Activated CD8-positive, alpha-beta memory T cell treated with anti-CD3 and anti-CD28 coated beads, Interleukin-2, amount 50 U/mL, for 24 hours (primary cell): ENCODE data around the gene ACSL3.
A peak's percentile ranks its signal among the peaks of the same experiment; 100 is the strongest.
"Not testable (repeated sequence)": the region's sequence is repeated elsewhere in the genome, so short reads cannot be mapped to it uniquely, and the experiment has no call there.

Source experiments
- DNase-seq: peaks from one replicate; pipeline ENCODE4 v3.0.0-alpha.2; 2020; ENCODE audit errors: extremely low read depth

The ACSL3 gene

GRCh38 chr2:222860740-222861410 is at the start of gene ACSL3:
Gene ACSL3 (plus strand): TSS chr2:222861036. CDS start chr2:222908773, 47,737 bp downstream.
- DNase-seq = peak; percentile 76

DNA sequence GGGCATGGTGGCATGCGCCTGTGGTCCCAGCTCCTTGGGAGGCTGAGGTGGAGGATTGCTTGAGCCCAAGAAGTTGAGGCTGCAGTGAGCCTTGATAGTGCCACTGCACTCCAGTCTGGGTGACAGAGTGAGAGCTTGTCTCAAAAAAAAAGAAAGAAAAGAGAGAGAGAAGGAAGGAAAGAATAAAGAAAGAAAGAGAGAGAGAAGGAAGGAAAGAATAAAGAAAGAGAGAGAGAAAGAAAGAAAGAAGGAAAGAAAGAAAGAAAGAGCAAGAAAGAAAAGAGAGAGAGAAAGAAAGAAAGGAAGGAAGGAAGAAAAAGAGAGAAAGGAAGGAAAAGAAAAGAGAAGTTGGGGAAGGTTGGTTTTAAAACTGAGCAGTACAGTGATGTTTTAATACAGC is 49.0 kb upstream of the ACSL3 start:
- DNase-seq = no peak

GRCh38 chr2:222813177-222813843 is 47.5 kb upstream of the ACSL3 start:
- no peak for DNase-seq

GRCh38 chr2:222819722-222820333 is 41.0 kb upstream of the ACSL3 start:
- DNase-seq = no peak

- no peak for DNase-seq
These were observed 37.5 kb upstream of the ACSL3 start for GRCh38 chr2:222823183-222823930.

GRCh38 chr2:222825031-222825430 is 35.8 kb upstream of the ACSL3 start:
- no peak for DNase-seq

- no peak for DNase-seq
These were observed 33.4 kb upstream of the ACSL3 start for GRCh38 chr2:222827417-222827816.

DNA sequence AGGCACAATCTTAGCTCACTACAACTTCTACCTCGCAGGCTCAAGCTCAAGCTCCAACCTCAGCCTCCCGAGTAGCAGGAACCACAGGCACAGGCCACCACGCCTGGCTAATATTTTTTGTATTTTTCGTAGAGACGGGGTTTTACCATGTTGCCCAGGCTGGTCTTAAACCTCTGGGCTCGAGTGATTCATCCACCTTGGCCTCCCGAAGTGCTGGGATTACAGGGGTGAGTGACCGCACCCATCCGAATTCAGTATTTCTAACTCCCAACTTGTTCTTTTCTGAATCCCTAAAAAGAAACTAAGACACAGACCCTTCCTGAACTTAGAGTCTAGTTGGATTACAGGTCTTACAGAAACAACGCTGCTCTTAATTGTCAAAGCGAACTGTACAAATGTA is 32.3 kb upstream of the ACSL3 start:
- DNase-seq = no peak

GRCh38 chr2:222830164-222830563 is 30.7 kb upstream of the ACSL3 start:
- DNase-seq = no peak

DNA sequence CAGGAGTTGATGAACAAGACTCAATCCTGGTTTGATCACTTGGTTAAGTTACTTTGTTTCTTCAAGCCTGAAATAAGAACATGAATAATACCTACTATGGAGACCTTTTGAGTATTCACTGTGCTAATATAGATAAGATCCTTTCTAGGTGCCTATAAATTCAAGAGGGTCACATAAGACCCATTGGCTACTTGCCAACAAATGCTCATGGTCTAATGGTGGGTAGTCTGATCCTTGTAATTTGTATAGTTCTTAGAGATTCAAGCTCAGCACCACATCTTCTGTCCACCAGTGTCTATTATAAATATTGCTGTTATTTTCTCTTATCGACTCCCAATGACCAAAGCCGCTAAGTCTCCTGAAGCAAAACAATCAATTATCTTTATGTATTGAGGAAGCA is 27.4 kb upstream of the ACSL3 start:
- no peak for DNase-seq

DNA sequence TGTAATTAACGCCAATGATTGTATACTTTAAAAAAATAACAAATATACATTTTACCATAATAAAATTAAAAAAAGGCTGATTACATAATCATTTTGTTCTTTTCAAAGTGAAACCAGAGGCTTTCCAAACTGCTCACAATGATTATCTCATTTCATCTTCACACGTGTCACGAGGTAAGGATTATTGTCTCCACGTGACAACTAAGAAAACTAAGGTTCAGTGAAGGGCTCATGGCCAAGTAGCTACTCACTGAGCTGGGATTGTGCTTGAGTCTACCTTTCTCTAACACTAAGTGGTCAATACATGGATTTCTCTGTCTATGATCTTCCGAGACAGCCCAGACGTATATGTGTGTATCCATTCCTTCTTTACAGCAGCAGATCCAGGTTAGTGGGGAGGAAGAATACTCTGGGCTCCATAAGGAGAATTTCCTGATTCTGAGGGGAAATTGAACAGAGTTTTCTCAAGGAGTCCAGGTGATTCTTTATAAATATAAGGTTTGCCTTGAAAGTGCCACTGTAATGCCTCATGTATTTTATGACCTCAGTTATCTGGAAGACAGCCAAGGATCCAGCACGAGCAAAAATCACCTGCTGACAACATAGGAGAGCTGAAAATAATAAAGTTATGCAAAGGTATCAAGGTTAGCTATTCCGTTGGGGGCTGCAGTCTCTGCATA is 25.6 kb upstream of the ACSL3 start:
- no peak for DNase-seq

DNA sequence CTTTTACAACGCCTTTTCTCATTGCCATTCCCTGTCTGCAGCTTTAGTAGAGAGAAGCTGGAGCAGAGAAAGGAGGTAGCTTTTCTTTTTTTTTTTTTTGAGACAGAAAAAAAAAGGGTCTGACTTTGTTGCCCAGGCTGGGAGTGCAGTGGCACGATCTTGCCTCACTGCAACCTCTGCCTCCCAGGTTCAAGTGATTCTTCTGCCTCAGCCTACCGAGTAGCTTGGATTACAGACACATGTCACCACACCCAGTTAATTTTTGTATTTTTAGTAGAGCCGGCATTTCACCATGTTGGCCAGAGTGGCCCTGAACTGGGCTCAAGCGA is 25.0 kb upstream of the ACSL3 start:
- DNase-seq = no peak

- no peak for DNase-seq
These were observed 23.2 kb upstream of the ACSL3 start for GRCh38 chr2:222837643-222838056.

- no peak for DNase-seq
These were observed 20.6 kb upstream of the ACSL3 start for GRCh38 chr2:222840060-222840802.

DNA sequence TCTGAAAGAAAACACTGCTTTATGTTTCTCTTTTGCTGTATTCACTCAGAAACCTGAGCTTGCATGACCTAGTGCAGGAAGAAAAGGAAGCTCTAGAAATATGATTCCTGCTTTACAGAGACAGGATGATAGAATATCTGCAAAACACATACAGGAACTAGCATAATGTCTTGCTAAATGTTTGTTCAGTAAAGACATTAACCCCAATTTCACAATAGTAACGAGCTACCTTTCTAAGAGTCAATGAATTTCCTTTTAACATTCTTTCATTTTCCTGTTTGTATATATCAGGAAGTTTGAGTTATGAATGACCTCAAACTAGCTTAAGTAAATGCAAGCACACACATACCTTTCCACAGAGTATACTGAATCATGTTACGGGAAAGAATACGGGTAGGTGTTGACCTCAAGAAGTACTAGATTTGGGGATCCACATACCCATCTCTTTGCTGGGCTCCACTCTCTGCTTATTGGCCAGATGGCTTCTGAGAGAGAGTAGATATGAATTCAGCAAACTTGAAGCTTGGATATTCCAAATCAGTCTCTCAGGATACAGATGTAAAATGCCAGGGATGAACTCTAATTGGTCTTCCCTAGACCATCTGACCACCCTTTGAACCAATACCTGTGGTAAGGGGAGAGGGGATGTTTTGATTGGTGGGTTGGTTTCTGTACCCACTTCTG is 18.2 kb upstream of the ACSL3 start:
- no peak for DNase-seq

- no peak for DNase-seq
These were observed 16.5 kb upstream of the ACSL3 start for GRCh38 chr2:222844323-222844722.

- DNase-seq = not testable (repeated sequence)
These were observed 15.5 kb upstream of the ACSL3 start for GRCh38 chr2:222845314-222845713.

- DNase-seq = no peak
These were observed 14.8 kb upstream of the ACSL3 start for GRCh38 chr2:222846003-222846402.

DNA sequence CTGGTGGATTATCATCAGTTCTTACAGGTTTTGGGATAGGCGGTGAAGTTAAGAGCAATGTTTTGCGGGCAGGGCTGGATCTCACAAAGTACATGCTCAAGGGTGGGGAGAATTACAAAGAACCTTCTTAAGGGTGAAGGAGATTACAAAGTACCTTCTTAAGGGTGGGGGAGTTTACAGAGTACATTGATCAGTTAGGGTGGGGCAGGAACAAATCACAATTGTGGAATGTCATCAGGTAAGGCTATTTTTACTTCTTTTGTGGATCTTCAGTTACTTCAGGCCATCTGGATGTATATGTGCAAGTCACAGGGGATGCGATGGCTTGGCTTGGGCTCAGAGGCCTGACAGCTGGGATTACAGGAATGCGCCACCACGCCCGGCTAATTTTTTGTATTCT is 12.8 kb upstream of the ACSL3 start:
- not testable (repeated sequence) for DNase-seq

DNA sequence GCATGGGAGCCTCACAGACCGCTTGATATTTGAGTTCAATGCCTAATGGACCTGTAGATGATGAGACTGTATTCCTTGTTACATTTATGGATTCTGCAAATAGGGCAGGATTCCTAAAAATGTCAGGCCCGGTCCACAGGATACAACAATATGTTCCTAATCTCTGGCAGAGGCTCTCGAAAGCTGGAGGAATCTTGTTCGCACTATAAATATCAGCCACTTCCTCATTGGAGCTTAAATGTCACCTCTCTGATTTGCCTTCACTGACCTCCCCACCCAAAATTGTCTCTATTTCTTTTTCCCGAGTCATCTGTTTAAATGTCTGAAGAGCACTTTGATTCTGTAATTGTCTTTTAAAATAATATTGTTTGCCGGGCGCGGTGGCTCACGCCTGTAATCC is 12.0 kb upstream of the ACSL3 start:
- DNase-seq = no peak
